ENCODE results near the gene APBA1.

The APBA1 gene

DNA sequence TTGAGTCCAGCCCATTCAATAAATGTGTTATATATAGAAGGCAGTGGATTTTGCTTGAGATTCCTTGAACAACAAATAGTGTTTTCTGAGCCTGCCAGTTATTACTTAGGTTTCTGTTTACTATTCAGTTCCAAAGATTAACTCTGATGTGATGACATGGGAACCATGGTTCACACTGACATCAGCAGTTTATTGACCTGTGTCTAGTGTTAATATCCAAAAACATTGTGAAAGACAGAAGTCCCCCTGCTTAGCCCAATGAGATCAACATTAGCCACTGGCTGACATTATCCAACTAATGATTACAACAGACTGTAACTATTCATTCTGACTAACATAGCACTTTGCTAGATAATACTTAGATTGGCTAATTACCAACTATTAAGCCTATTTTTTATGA, 14.9 kb downstream of the APBA1 start:
- no peak for DNase-seq (ENCODE audit: low spot score)

DNA sequence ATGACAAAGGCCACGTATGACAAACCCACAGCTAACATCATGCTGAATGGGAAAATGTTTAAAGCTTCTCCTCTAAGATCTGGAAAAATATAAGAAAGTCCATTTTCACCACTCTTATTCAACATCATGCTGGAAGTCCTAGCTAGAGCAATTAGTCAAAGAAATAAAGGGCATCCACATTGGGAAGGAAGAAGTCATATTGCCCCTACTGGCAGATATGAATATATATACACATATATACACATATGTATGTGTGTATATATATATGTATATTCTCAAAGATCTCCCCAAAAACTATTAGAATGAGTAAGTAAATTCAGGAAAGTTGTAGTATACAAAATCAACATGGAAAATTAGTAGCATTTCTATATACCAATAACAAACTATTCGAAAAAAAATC, 17.1 kb downstream of the APBA1 start:
- no peak for DNase-seq (ENCODE audit: low spot score)

DNA sequence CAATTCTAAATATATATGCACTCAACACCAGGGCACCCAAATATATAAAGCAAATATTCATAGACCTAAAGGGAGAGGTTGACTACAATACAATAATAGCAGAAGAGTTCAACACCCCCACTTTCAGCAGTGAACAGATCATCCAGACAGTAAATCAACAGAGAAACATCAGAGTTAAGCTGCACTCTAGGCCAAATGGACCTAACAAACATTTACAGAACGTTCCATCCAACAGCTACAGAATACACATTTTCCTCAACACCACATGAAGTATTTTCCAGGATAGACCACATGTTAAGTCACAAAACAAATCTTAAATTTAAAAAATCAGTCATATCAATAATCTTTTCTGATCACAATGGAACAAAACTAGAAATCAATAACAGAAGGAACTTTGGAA, 18.9 kb downstream of the APBA1 start:
- no peak for DNase-seq (ENCODE audit: low spot score)

DNA sequence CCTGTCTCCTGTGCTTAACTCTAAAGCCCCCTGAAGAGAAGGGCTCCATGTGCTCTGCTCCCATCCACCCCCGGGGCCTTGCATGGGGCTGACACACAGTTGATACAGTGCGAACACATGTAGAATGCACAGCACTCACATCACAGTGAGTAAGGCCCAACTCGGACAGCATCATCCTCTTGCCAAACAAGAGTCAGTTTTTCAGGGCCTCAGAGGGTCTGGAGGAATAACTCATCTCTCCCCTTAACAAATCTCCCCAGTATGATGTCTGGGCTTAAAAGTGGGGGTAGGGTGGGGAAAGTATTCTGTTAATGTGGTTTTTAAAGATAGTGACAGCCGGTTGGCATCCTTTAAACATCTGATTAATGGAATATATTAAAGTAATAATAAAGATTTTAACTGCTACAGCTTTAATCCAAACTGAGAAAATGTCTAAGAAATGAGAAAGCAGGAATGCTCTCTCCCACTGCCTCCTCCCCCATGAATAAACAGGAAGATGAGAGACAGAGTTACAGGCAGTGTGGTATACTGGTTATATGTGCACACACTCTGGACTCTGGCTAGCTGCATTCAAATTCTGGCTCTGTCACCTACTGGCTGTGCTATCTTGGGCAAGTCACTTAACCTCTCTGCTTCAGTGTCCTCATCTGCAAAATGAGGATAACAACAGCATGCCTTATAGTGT, 22.5 kb downstream of the APBA1 start:
- DNase-seq (ENCODE audit: low spot score) = no peak

DNA sequence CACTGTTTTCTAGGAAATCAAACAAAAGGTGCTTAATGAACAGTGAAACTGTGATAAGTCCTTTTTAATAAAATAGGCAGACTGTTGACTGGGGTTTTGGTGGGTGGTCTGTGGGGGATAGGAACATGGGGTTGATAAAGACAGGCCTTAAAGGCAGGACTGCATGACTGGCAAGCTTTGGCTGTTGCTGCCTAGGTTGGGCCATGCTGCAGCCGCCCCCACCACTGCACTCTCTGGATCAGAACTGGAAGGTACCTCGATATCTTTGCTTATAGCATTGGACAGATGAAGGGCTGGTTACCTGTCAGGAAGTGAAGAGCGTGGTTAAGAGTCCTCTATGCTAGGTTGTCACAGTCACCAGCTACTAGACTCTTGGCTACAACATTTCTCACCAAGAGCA, 24.4 kb downstream of the APBA1 start:
- no peak for DNase-seq (ENCODE audit: low spot score)

DNA sequence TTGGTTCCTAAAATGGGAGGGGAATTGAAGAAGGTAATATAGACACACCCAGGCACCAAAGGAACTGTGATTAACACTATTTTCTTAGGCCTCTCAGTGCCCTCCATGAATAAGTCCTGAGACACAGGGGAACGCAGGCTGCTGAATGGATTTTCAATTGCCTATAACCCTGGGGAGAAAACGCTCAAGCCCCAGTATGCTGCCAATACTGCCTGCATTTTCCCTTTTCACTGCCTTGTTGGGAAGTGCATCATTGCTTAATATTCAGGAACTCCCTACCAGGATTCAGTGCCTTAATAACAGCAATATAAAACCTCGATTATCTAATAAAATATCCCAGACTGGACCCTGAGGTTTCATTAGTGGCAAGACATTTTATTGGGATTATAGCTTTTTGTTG, 25.4 kb downstream of the APBA1 start:
- no peak for DNase-seq (ENCODE audit: low spot score)

DNA sequence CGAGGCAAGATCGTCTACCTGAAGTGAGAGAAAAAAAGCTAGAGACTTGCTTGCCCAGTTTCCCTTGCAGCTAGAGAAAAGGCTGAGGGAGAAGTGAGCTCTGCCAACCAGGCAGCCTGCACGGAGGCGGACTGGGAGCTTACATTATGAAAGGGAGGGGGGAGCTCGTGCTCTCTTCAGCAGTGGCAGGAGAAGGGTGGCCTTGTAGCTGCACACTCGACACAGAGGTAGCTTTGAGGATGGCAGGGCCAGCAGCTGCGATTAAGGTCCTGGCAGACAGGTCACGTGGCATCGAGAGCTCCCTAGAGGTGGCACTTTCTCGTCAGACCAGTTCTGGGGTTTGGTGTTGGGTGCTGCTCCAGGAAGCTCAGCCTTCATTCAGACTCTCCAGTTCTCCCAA, 26.7 kb downstream of the APBA1 start:
- DNase-seq (ENCODE audit: low spot score) = no peak

DNA sequence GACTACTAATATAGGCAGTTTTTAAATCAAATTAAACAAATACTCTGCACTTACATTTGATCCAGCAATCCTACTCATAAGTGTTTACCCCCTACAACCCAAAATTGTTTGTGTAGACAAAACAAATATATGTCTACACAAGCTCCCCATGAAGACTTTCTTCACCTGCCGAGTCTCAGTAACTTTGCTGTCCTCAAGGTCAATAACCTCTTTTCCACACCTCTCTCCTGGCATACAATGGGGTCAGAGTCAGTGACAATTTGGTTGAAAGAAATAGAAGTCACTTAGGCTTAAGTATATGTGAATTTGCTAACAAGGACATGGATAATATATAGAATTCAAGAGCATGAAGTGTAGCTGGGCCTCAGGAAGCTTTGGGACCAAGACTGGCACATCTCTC, 29.1 kb downstream of the APBA1 start:
- no peak for DNase-seq (ENCODE audit: low spot score)

DNA sequence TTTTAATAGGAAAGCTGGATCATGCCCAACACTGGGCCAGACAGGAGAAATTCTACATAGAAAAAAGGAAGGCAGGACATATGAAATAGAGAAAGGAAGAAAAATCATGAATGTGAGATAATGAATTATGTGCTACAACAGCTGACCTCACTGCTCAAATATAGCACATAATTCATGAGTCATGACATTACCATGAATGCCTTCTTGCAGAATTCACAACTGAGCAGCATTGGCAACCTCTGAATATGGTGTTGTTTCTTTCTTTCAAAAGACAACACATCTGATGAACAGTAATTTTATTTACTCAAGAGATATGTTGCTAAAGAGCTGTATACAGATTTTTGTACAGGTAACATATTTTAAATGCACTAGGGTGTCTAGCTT, 34.4 kb downstream of the APBA1 start:
- no peak for DNase-seq (ENCODE audit: low spot score)

DNA sequence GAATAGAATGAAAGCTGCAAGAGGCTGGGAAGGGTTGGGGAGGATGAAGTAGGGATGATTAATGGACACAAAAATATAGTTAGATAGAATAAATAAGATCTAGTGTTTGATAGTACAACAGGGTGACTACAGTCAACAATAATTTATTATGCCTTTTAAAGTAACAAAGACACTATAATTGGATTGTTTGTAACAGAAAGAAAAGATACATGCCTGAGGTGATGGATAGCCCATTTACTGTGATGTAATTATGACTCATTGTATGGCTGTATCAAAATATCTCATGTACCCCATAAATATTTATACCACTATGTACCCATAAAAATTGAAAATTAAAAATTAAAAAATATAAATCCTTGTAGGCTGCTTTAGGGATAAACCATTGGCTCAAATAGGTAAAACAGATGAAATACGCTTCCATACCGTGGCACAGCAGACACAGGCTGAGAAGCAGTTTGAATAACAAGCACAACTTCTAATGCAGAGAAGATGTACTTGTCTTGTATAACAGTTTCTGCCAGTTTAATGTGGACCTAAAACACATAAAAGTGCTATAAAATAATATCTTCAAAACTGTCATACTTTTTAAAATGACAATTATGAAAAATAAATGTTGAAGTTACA, 34.9 kb downstream of the APBA1 start:
- DNase-seq (ENCODE audit: low spot score) = no peak

DNA sequence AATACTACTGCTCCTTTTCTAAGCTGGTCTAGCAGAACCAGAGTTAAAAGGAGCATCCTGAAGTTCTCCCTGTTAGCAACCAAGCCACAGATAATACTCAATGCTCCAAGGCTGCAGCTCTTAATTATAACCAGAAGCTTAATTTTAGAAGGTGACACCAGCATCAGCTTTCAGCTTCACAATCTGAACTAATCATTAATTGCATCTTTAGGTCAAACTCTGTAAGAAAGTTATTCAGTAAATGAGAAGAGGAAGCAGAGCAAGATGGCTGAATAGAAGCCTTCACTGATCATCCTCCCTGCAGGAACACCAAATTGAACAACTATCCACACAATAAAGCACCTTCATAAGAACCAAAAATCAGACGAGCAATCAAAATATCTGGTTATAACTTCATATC, 38.5 kb downstream of the APBA1 start:
- DNase-seq (ENCODE audit: low spot score) = no peak

DNA sequence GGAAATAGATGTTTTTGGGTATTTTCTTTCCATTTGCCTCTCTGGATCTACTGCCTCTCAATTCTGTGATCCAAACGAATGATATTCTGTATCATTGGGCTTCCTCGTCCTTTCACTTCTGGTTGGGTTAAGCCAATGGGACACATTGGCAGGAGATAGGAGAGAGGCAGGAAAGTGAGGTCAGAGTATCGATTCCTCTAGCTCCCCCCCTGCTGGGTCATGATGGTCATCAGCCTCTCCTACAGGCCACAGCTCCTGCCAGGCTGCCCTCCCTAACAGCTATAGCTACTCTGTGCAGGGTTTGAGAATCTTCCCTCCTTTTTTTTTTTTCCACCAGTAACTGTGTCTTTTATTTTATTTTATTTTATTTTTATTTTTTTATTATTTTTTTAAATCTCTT, 39.4 kb downstream of the APBA1 start:
- DNase-seq (ENCODE audit: low spot score) = no peak

DNA sequence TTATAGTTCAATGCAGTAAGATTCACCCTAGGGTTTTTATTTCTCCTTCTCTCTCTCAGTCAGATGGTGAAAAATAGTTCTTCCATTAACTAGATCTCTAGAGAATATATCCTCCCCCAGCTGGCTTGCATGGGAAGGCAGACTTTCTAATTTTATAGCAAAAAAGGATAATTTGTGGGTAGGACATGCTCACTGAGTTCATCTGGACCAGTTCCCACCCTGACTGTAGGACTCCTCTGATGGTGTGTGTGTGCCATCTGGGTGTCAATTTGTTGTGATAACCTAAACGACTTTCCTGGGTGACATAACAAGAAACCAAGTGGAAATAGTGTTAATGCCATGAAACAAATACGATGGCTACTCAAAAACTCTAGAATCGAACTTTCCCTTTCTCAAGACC, 44.9 kb downstream of the APBA1 start:
- no peak for DNase-seq (ENCODE audit: low spot score)

DNA sequence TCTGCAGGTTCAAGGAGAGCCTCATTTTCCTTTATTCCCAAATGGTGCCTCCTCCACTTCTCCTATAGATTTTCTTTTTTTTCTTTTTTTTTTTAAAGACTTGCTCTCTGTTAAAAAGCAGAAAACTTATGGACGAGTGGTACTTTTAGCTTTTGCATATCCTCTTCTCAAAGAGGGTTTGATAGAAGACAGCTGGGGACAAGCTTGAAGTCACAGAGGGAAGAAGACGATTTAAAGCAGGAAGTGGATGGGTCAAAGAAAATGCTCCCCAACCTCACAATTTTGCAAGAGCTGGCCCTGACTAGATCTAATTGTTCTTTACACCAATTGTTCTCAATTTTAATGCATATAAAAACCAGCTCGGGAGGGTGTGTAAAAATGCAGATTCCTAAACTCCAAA, 48.9 kb downstream of the APBA1 start:
- no peak for DNase-seq (ENCODE audit: low spot score)

DNA sequence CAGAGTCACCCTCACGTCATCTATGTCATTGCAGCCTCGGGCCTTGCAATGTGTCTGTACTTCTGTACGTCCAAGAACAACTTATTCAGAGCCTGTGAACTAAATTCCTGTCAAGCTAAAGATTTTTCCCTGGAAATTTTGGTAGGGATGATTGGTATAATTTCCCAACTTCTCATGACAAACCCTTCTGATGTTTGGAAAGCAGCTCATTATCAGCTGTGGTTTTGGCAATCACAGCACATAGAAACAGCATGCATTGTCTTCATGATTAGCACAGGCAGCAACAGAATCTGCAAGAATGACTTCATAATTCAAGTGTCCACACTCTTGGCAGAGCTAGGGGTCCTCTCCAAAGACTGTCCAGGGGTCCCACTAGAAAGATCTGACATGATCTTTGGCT, 49.5 kb downstream of the APBA1 start:
- DNase-seq (ENCODE audit: low spot score) = no peak

DNA sequence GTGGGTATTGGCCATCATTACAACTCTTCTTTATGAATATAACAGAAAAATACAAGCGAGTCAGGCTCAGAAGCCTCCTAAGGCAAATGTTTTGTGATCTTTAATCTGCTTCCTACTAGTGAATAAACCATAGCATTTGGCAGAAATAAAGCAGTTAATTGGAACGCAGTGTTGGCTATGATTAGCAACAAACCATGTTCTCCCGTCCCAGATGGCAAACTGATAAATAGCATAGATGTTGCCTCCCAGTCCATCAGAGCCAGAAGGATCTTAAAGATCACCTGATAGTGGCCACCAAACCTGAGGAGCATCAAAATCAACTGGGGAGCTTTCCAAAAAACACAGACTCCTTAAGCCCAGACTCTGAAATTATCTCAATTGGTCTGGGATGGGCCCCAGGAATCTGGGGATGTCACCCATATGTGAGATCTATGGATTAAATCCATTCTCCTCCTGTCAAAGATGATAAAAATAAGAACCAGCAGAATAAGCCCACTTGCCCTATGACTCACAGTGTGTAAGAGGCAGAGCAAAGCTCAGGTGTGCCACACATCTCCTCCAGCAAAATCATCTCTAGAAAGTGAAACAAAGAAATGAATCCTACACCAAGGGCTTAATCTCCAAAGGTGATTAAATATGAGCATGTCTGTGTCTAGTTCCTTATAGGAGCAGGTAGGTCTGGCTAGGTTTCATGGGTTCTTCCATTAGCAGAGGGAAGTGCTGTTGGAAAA, 50.3 kb downstream of the APBA1 start:
- no peak for DNase-seq (ENCODE audit: low spot score)

DNA sequence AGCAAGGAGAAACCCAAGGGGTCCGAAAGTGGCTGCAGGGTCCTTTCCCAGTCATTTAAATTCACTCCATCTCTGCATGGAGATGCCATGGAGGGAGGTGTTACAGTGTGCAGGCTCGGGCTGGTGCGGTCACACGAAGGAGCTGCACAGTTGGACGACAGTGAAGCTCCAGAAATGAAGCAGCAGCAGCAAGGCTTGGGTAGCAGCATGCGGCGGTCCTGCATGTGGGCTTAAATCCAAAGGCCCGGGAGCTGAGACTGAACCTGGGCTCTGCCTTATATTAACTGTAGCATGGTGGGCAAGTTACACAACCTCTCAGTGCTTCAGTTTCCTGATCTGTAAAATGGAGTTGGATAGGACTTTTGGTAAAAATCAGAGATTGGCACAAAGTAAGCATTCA, 51.4 kb downstream of the APBA1 start:
- DNase-seq (ENCODE audit: low spot score) = no peak

DNA sequence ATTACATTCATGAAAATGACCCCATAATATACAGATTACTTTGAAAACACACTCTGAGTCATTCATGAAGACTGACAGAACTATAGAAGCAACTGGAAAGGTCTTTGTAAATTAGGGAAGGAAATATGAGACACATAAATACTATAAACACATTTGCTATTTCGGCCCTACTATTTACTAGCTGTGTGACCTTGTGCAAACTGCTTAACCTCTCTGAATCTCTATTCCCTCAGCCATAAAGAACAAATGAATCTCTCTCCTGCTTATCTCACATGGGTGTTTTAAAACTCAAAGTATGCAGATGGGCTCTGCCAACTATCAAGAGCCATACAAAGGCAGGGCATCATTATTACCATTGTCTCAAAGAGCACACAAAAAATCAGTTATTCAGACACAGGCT, 52.9 kb downstream of the APBA1 start:
- no peak for DNase-seq (ENCODE audit: low spot score)

DNA sequence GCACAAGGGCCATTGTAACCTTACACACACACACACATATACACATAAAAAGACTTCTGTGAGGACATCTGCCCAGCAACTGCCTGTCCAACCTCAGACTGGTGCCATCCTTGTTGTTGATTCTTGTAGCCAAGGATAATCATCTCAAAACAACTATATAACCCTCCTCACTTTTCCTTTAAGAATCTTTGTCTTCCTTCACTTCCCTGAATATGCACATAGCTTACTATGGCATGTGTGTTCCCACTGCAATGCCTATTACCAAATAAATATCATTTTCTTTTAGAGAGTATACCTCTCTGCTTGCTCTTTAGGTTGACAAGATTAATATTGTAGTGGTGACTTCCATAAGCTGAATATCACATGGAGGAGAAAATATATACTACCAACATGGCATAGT, 55.2 kb downstream of the APBA1 start:
- no peak for DNase-seq (ENCODE audit: low spot score)

DNA sequence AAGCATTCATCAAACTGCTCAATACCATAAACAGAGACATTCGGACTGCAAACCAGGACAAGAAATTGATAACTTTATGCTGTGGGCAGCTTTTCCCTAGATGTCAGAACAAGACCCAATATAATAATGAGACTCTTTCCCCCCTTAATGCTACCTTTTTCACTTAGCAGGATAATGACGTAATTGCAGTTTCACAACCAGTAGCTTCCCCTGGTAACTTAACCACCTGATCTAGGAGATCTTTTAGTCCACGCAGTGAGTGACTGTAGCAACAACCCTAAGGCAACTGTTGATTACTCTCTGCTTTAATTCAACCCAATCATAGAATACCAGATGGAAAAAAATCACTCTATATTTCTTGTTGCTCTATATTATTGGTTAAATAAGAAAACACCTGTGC, 56.3 kb downstream of the APBA1 start:
- DNase-seq (ENCODE audit: low spot score) = no peak

DNA sequence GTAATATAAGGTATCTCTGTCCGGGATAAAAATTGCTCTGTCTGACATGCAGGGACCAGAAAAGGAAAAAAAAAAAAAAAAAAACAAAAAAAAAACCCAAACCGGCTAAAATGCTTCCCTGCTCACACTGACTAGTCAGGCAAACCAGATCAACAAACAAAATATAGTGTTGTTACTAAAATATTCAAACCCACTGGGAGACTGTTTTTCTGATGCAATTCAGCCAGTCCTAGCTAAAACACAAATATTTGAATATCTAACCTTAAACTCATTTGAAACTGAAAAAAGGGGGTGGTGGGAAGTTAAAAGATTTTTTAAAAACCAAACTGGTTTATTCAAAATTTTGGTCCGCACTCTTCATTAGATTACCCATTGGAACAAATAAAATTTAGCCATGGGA, 61.0 kb downstream of the APBA1 start:
- no peak for DNase-seq (ENCODE audit: low spot score)

DNA sequence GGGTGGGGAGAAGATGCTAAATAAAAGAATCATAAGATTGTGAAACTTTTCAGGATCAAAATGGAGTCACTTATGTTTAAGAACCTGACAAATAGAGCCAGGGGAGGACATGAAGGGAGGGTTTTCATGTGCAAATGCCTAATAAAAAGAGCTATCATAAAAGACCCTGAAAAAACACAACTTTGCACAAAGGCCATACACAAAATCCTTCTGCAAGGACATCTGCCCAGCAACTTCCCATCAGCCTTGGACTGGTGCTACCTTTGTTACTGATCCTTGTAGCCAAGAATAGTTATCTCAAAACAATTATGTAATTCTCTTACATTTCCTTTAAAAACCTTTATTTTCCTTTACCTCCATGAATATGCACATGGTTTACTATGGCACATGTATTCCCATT, 63.0 kb downstream of the APBA1 start:
- no peak for DNase-seq (ENCODE audit: low spot score)

DNA sequence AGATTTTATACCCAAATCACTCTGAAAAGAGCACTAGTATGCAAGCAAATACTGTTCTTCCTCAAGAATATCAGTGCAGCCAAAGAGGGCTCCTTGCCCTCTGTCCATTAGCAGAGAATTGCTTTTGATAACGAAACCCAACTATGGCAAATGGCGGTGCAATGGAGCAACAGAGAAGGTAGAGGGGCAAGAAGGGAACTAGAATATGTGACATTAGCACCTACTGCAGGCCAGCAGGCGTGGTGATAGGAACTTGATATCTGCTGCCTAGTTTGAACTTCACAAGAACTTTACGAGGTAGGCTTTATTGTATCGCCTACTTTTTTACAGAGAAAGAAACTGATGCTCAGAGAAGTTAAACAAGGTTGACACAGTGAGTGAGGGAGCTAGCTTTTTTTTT, 66.1 kb downstream of the APBA1 start:
- no peak for DNase-seq (ENCODE audit: low spot score)

DNA sequence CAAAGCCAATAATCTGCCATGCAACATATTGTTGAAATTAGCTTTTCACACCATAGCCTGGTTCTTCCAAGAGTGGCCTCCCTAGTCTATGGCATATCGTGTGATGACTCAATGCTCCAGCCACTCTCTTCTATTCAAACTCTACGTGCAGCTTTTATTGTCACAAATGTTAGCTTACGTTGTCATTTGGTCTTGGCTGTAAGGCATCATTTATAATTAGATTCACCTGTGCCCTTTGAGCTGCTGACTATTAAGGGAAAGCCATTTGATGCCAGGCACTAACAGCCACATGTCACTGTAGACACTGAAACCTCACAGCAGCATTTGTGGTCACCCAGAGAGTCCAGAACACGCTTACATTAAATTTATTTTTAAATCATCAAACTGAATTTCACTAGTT, 66.8 kb downstream of the APBA1 start:
- DNase-seq (ENCODE audit: low spot score) = no peak

Data from activated CD4-positive, alpha-beta T cell treated with anti-CD3 and anti-CD28 coated beads, Interleukin-2, Interleukin-4, amounts not matched to agents 100 ng/mL and 50 ng/mL, durations not matched to agents 16 hours and 8 hours (primary cell).